Vagina (tissue), 2 donors: ENCODE results near the gene NAP1L1.

ENCODE experiments used
- POLR2A ChIP-seq, 2 donors: fragments of 450-650 bp; IDR thresholded peaks; one replicate each; pipeline ENCODE4 v1.6.1; 2017; ENCODE audit warnings: antibody characterized with exemption in 2 of 2, mild to moderate bottlenecking in 2 of 2, moderate library complexity in 2 of 2
- TF ChIP-seq, protein P1 (sequence below), 3 experiments: fragments of 450-650 bp in 2 of 3; fragments of 200-600 bp in 1 of 3; sonication (generic) in 1 of 3; IDR thresholded peaks; one replicate each; pipeline ENCODE4 v1.5.1; 2017 to 2019; ENCODE audit warnings: antibody characterized with exemption in 3 of 3, mild to moderate bottlenecking in 2 of 3, moderate library complexity in 2 of 3

GRCh38 chr12:76080729-76081415 lies 3.6 kb downstream of the NAP1L1 start:
- no peak for TF ChIP-seq POLR2A (IDR thresholded peaks at IDR 0.05)
- TF ChIP-seq, protein P1, sequence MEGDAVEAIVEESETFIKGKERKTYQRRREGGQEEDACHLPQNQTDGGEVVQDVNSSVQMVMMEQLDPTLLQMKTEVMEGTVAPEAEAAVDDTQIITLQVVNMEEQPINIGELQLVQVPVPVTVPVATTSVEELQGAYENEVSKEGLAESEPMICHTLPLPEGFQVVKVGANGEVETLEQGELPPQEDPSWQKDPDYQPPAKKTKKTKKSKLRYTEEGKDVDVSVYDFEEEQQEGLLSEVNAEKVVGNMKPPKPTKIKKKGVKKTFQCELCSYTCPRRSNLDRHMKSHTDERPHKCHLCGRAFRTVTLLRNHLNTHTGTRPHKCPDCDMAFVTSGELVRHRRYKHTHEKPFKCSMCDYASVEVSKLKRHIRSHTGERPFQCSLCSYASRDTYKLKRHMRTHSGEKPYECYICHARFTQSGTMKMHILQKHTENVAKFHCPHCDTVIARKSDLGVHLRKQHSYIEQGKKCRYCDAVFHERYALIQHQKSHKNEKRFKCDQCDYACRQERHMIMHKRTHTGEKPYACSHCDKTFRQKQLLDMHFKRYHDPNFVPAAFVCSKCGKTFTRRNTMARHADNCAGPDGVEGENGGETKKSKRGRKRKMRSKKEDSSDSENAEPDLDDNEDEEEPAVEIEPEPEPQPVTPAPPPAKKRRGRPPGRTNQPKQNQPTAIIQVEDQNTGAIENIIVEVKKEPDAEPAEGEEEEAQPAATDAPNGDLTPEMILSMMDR (IDR thresholded peaks at IDR 0.05), result no peak
